ENCODE measurements around the gene AMOTL1. TPM values are rescaled to one million over a fixed set of nuclear protein-coding genes. Genes with fewer than 3 reads are reported as not detected.

Gene AMOTL1
- total RNA-seq, 2 donors from 2014 or later = 45.0 to 60.0 TPM

DNA sequence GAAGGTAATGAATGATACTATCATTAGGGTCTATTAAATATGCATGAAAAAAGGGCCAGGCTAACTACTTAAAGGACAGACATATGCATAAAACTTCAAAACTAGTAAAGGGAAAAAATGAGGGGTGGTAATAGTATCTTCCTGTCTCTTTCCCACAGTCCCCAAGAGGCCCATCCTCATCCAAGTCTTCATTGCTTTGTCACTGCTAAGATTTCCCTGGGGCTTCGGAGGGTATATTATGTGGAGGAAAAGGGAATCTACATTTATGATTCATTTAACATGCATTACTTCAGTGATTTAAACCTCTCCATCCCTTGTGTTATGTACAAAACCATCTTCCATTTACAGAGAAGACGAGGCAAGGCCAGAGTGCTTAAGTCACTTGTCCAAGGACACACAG is 139.1 kb downstream of the AMOTL1 start:
- peaks cover 38% of the 10 kb centered on the region for H3K9me3 ChIP-seq (ENCODE audit: control insufficient read depth, low read length)
- Mint-ChIP-seq H3K27ac (no peak overlapping the region), H3K4me1 (no peaks in the 10 kb centered on the region), H3K27me3 (ENCODE audit: insufficient read depth) (no peaks in the 10 kb centered on the region), H3K36me3 (ENCODE audit: low read depth) (peaks cover 26% of the 10 kb centered on the region), H3K4me3 (no peak overlapping the region), H3K9me3 (peaks cover 21% of the 10 kb centered on the region)
- no peak overlapping the region for H3K4me3 ChIP-seq (ENCODE audit: low read length)
- 89 to 100% methylated on average over 1 of the region's 2 CpGs for WGBS, 2 experiments (ENCODE audit: insufficient coverage in 1 of 2, insufficient read length in 1 of 2)
- no peak overlapping the region for H3K27ac ChIP-seq (ENCODE audit: low read depth, low read length)
- peaks cover 34% of the 10 kb centered on the region for H3K36me3 ChIP-seq (ENCODE audit: control insufficient read depth, insufficient read depth, low read length)
- no peak overlapping the region for H3K9ac ChIP-seq (ENCODE audit: extremely low read depth, low read length, poor library complexity, severe bottlenecking)
- no peak for DNase-seq
- TF ChIP-seq, protein P1, sequence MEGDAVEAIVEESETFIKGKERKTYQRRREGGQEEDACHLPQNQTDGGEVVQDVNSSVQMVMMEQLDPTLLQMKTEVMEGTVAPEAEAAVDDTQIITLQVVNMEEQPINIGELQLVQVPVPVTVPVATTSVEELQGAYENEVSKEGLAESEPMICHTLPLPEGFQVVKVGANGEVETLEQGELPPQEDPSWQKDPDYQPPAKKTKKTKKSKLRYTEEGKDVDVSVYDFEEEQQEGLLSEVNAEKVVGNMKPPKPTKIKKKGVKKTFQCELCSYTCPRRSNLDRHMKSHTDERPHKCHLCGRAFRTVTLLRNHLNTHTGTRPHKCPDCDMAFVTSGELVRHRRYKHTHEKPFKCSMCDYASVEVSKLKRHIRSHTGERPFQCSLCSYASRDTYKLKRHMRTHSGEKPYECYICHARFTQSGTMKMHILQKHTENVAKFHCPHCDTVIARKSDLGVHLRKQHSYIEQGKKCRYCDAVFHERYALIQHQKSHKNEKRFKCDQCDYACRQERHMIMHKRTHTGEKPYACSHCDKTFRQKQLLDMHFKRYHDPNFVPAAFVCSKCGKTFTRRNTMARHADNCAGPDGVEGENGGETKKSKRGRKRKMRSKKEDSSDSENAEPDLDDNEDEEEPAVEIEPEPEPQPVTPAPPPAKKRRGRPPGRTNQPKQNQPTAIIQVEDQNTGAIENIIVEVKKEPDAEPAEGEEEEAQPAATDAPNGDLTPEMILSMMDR (conservative IDR thresholded peaks at IDR 0.05) = no peak
- H3K27me3 ChIP-seq (ENCODE audit: control insufficient read depth, insufficient read depth, low read length, poor library complexity, severe bottlenecking) = no peaks in the 10 kb centered on the region
- no peaks in the 10 kb centered on the region for H3K4me1 ChIP-seq (ENCODE audit: control insufficient read depth, insufficient read depth, low read length)

DNA sequence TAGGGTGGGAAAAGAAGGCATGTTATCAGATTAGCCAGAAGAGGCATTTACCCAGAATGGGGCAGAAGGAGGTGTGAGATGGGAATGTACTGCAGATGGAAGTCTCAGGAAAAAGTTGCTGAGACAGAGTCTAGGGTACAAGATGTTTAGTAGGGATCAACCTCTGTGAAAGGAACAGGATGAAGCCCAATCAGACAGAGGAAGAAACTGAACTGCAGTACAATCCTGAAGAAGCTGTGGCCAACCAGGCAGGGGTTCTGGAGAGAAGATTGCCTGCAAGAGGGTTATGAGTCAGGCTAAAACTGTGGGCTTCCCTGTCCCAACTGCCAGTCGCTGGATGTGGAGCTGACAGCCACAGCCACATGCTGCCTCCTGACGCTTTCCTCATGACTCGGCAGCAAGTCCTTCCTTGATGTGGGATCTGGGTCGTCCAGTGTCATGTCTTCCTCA is 141.2 kb downstream of the AMOTL1 start:
- Mint-ChIP-seq H3K27me3 (ENCODE audit: insufficient read depth) (no peaks in the 10 kb centered on the region), H3K4me1 (no peaks in the 10 kb centered on the region), H3K9me3 (peaks cover 12% of the 10 kb centered on the region), H3K4me3 (no peak overlapping the region), H3K36me3 (ENCODE audit: low read depth) (peaks cover 12% of the 10 kb centered on the region), H3K27ac (no peak overlapping the region)
- TF ChIP-seq, protein P1 (conservative IDR thresholded peaks at IDR 0.05) = no peak
- Histone ChIP-seq H3K4me3 (ENCODE audit: low read length) (no peak overlapping the region), H3K9ac (ENCODE audit: extremely low read depth, low read length, poor library complexity, severe bottlenecking) (no peak overlapping the region), H3K36me3 (ENCODE audit: control insufficient read depth, insufficient read depth, low read length) (peaks cover 24% of the 10 kb centered on the region), H3K27me3 (ENCODE audit: control insufficient read depth, insufficient read depth, low read length, poor library complexity, severe bottlenecking) (no peaks in the 10 kb centered on the region), H3K9me3 (ENCODE audit: control insufficient read depth, low read length) (peaks cover 21% of the 10 kb centered on the region), H3K27ac (ENCODE audit: low read depth, low read length) (no peak overlapping the region), H3K4me1 (ENCODE audit: control insufficient read depth, insufficient read depth, low read length) (no peaks in the 10 kb centered on the region)
- no peak for DNase-seq
- WGBS, 2 experiments (ENCODE audit: insufficient coverage in 1 of 2, insufficient read length in 1 of 2) = 89 to 100% methylated on average over 1 to 4 of the region's 4 CpGs

DNA sequence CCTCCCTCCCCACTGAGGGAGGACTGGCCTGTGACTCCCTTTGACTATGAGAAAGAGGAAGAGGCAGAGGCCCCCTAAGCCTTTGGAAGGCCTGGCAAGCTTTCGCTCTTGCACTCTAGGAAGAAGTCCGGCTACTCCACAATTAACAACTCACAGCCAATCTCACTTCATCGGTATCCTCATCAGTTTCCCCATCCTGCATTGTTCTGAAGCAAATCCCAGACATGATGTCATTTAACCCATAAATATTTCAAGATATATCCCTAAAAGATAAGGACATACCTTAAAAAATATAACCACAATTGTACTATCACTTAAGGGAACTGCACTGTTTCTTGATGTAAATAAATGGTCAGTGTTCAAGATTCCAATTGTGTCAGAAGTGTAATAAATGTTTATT is 142.1 kb downstream of the AMOTL1 start:
- Histone ChIP-seq H3K4me3 (ENCODE audit: low read length) (no peak overlapping the region), H3K9me3 (ENCODE audit: control insufficient read depth, low read length) (peaks cover 13% of the 10 kb centered on the region), H3K27ac (ENCODE audit: low read depth, low read length) (no peak overlapping the region), H3K27me3 (ENCODE audit: control insufficient read depth, insufficient read depth, low read length, poor library complexity, severe bottlenecking) (no peaks in the 10 kb centered on the region), H3K9ac (ENCODE audit: extremely low read depth, low read length, poor library complexity, severe bottlenecking) (no peak overlapping the region), H3K4me1 (ENCODE audit: control insufficient read depth, insufficient read depth, low read length) (no peaks in the 10 kb centered on the region), H3K36me3 (ENCODE audit: control insufficient read depth, insufficient read depth, low read length) (peaks cover 16% of the 10 kb centered on the region)
- H3K27ac Mint-ChIP-seq = no peak overlapping the region
- TF ChIP-seq, protein P1 (conservative IDR thresholded peaks at IDR 0.05) = no peak
- no peaks in the 10 kb centered on the region for H3K4me1 Mint-ChIP-seq
- H3K36me3 Mint-ChIP-seq (ENCODE audit: low read depth) = peaks cover 10% of the 10 kb centered on the region
- no peaks in the 10 kb centered on the region for H3K27me3 Mint-ChIP-seq (ENCODE audit: insufficient read depth)
- DNase-seq = no peak
- H3K4me3 Mint-ChIP-seq = no peak overlapping the region
- peaks cover 12% of the 10 kb centered on the region for H3K9me3 Mint-ChIP-seq
- WGBS, 2 experiments (ENCODE audit: insufficient coverage in 1 of 2, insufficient read length in 1 of 2) = 89 to 91% methylated on average over 3 of the region's 3 CpGs
